HUDEP-2 (cell line): Measurements from ENCODE around the gene RABGAP1L.
A peak's percentile ranks its signal among the peaks of the same experiment; 100 is the strongest.
"Not testable (repeated sequence)": the region's sequence is repeated elsewhere in the genome, so short reads cannot be mapped to it uniquely, and the experiment has no call there.

ENCODE experiments used
- DNase-seq, 76 experiments: peaks; one replicate each; lab custom pipeline; 2025; ENCODE audit not compliant: unreplicated experiment in 76 of 76; lab: John Stamatoyannopoulos, UW

Gene RABGAP1L

GRCh38 chr1:174417921-174418320 is 258.6 kb downstream of the RABGAP1L start:
- no peak for DNase-seq

DNA sequence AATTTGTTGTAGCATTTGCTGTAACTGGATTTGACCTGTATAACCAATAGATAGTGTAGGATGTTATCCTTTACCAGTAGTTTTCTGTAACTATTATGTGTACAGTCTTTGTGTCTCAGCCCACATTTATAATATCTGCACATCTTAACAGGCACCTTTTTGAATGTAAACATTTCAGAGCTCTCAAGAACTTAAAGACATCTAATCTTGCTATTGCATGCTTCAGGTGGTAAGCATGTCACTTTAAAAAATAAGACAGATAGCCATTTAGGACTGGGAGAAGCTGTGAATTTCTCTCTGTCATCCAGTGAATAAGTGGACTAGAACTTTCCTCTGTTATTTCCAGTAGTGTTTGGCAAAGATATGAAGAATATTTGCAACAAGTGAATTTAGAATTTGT is 265.8 kb downstream of the RABGAP1L start:
- DNase-seq: no peak

- DNase-seq: no peak
Measured at GRCh38 chr1:174426153-174426552, 266.8 kb downstream of the RABGAP1L start.

- peak in 17 of 76 experiments; percentile 1 to 28 (median 10) for DNase-seq
Measured at GRCh38 chr1:174428033-174428432, 268.7 kb downstream of the RABGAP1L start.

GRCh38 chr1:174428739-174429138 is 269.4 kb downstream of the RABGAP1L start:
- no peak for DNase-seq

DNA sequence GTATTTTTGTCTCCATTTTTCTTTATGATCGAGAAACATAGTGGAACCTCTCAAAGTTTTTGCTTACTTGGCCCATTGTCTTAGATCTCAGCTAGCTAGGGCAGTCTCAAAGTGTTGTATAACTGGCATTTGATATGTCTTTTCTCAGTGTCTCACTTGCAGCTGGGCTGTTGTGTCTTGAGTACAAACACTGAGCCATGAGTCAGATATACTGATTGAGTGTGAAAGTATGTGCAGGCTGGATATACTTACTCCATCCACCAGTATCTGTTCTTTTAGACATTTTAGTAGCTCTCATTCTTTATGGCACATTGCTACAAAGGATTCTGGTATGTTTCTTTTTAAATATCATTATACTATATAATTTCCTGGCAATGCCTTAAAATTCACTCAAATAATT is 274.1 kb downstream of the RABGAP1L start:
- no peak for DNase-seq

- DNase-seq: no peak
Measured at GRCh38 chr1:174445351-174445750, 286.0 kb downstream of the RABGAP1L start.

DNA sequence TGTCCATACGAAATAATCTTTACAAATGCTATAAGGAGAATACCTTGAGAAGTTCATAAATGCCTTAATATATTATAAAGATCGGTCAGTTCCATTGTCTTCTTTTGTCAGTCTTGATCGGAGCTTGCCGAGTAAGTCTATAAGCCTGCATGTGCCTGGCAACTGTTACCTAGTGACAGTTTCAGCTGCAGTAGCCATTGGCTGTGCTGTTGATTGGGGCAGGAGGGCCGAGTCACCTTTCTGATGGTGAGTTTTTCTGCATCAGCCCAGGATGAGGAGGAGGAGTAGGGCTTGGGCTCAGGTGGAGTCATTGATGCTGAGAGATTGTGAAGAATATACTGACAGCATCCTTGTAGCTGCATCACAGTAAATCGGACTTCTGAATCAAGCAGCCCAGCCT is 286.5 kb downstream of the RABGAP1L start:
- DNase-seq: no peak

- no peak for DNase-seq
Measured at GRCh38 chr1:174447866-174448530, 288.7 kb downstream of the RABGAP1L start, which contains the start of gene GPR52. Gene GPR52, plus strand, starts transcription at chr1:174447964. Its CDS starts 148 bp downstream, at chr1:174448112.

GRCh38 chr1:174448531-174448883 is 289.2 kb downstream of the RABGAP1L start:
- DNase-seq: no peak

DNA sequence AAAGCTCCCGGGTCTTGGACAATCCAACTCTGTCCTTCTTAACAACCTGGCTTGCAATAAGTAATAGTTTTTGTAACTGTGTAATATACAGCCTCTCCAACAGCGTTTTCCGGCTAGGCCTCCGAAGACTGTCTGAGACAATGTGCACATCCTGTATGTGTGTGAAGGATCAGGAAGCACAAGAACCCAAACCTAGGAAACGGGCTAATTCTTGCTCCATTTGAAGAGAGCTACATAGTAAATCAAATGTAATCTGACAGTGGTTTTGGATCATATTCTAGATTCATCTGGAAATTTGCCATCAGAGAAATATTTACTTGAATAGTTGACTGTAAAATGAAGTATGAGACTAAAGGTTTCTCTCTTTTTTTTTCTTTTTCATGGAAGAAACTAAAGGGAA is 289.7 kb downstream of the RABGAP1L start:
- DNase-seq: no peak

DNA sequence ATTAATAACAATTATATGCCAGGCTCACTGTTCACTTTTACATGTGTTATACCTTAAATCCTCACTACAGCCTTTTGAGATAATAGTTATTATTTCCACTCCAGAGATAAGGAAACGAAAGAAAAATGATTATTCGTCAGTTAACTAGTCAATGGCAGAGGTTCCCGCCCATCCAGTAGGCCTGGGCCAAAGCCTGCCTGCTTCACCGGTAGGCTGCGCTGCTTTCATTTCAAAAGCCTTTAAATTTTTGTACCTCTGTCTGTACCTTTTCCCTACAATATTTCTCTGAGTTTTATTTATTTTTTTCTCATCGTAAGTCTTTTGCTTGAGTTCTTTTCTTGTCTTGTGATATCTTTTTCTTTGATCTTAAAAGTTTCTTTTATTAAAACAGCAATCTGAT is 292.1 kb downstream of the RABGAP1L start:
- DNase-seq: no peak

DNA sequence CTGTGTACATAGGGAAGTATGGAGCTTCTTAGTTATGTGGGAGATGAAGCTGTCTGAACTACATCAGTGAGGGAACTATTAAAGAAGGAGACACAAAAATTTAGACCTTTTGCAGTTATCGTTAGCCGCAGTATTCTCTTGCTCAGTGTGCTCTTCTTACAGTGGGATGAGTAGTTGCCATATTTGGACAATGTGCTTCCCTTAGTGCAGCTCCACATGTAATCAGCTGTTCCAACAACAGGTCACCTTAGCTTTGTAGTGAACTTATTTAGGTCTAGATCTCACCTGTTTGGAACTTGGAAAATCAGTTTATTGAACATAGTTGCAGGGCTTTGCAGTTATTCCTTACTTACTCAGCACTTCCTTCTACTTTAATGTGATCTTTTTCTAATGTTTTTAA is 306.5 kb downstream of the RABGAP1L start:
- no peak for DNase-seq

GRCh38 chr1:174466607-174467006 is 307.3 kb downstream of the RABGAP1L start:
- DNase-seq: no peak

GRCh38 chr1:174469052-174469451 is 309.7 kb downstream of the RABGAP1L start:
- DNase-seq: no peak

GRCh38 chr1:174469687-174470086 is 310.4 kb downstream of the RABGAP1L start:
- no peak for DNase-seq

- no peak for DNase-seq
Measured at GRCh38 chr1:174479281-174479680, 320.0 kb downstream of the RABGAP1L start.

DNA sequence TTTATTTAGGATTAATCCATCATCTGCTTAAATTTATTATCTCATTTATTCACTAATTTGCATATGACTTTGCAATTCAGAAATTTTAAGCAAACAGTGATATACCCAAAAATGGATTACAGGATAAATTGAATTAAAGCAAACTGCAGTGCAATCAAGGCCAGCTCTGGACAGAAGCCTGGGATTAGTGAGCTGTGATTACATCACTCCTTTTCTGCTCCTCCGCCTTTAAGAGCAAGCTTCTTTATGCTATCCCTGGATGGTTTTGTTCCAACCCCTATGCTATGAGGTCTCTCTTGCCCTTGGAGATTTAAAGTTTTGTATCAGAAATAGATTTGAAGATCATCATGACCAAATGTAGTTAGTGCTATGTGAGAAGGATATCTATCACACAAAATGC is 321.0 kb downstream of the RABGAP1L start:
- DNase-seq: no peak

DNA sequence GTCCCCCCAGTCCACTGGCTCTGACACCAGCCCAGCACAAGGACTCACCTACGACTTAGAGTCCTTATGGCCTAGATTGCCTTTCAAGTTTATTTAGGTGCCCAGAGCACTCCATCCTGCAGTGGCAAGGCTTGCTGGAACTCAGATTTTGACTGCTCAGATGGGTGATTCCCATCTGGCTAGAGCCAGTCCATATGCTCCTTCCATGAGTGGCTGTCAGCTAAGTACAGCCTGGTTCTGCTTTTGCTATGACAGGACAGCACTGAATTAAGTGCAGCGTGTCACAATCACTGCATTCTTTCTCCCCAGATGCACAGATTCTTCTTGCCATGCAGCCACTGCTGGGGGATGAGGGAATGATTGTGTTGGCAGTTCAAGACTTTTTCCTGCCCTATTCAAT is 332.3 kb downstream of the RABGAP1L start:
- no peak for DNase-seq

GRCh38 chr1:174497478-174497877 is 338.2 kb downstream of the RABGAP1L start:
- no peak for DNase-seq

DNA sequence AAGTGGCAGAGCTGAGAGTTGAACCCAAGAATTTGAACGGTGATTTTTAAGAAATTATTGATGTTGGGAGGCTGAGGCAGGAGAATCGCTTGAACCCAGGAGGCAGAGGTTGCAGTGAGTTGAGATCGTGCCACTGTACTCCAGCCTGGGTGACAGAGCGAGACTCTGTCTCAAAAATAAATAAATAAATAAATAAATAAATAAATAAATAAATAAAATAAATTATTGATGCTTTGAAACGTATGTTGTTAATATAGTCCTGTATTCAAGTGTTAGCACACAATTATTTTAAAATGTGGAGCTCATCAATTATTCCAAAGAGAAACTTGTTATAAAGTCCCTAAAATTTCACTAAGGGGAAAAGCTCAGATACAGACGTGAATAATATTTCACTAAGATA is 357.4 kb downstream of the RABGAP1L start:
- not testable (repeated sequence) for DNase-seq

- DNase-seq: no peak
Measured at GRCh38 chr1:174519844-174520243, 360.5 kb downstream of the RABGAP1L start.

DNA sequence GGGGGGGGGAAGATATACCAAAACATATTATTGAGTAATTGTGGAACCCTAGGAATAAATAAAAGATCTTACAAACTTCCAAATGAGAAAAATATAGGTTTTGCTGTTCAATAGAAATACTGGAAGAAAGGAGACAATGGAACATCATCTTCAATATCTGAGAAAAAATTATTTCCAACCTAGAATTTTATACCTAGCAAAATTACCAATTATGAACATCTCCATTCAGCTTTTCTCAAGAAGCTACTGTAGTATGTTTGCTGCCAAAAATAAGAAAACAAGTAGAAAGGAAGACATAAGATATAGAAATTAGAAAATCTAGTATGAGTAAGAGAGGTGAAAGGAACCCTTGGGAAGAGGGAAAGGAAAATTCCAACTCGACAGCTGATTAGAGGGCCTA is 372.4 kb downstream of the RABGAP1L start:
- DNase-seq: no peak
